NCI-H446 (cell line): Measurements from ENCODE around the gene BTLA.
"Not testable (repeated sequence)": the region's sequence is repeated elsewhere in the genome, so short reads cannot be mapped to it uniquely, and the experiment has no call there.

Source experiments
- DNase-seq, 2 experiments: peaks; one replicate each; lab custom pipeline; 2025; lab: John Stamatoyannopoulos, UW

Gene BTLA

GRCh38 chr3:112498914-112499711 is at the start of gene BTLA:
Gene BTLA (minus strand): TSS chr3:112499472. CDS start chr3:112499358, 114 bp downstream.
- DNase-seq: no peak

GRCh38 chr3:112546216-112546759 is 47.0 kb upstream of the BTLA start:
- DNase-seq: no peak

GRCh38 chr3:112539825-112540650 is 40.8 kb upstream of the BTLA start:
- no peak for DNase-seq

GRCh38 chr3:112531358-112531781 is 32.1 kb upstream of the BTLA start:
- peak in 1 of 2 experiments; percentile 26 for DNase-seq

GRCh38 chr3:112530573-112530972 is 31.3 kb upstream of the BTLA start:
- DNase-seq: no peak

- not testable (repeated sequence) for DNase-seq
Observed at GRCh38 chr3:112524127-112524526, 24.9 kb upstream of the BTLA start.

- DNase-seq: peak; percentile 2 to 59
Observed at GRCh38 chr3:112519424-112520001, 20.2 kb upstream of the BTLA start.

GRCh38 chr3:112518970-112519369 is 19.7 kb upstream of the BTLA start:
- DNase-seq: not testable (repeated sequence)

GRCh38 chr3:112514527-112515128 is 15.4 kb upstream of the BTLA start:
- DNase-seq: no peak

GRCh38 chr3:112512320-112512719 is 13.0 kb upstream of the BTLA start:
- no peak for DNase-seq

- no peak for DNase-seq
Observed at GRCh38 chr3:112508860-112509259, 9.6 kb upstream of the BTLA start.

- DNase-seq: no peak
Observed at GRCh38 chr3:112508261-112508660, 9.0 kb upstream of the BTLA start.

- DNase-seq: no peak
Observed at GRCh38 chr3:112505907-112506306, 6.6 kb upstream of the BTLA start.

- DNase-seq: no peak
Observed at GRCh38 chr3:112504123-112504522, 4.9 kb upstream of the BTLA start.

GRCh38 chr3:112503304-112503972 is 4.2 kb upstream of the BTLA start:
- no peak for DNase-seq

GRCh38 chr3:112500621-112501020 is 1.3 kb upstream of the BTLA start:
- DNase-seq: no peak

- no peak for DNase-seq
Observed at GRCh38 chr3:112497897-112498548, 1.2 kb downstream of the BTLA start.

- DNase-seq: no peak
Observed at GRCh38 chr3:112496366-112497067, 2.8 kb downstream of the BTLA start.

GRCh38 chr3:112494448-112494767 is 4.9 kb downstream of the BTLA start:
- DNase-seq: not testable (repeated sequence)

GRCh38 chr3:112492124-112492523 is 7.1 kb downstream of the BTLA start:
- no peak for DNase-seq
